ENCODE results near the gene GSC. TPM values are rescaled to one million over a fixed set of nuclear protein-coding genes. Genes with fewer than 3 reads are reported as not detected.

GSC gene
- total RNA-seq, 1 donor from 2014 or later = 1.7 TPM

GRCh38 chr14:94780536-94781399 is 10.9 kb upstream of the GSC start:
- peaks cover under 1% of the 10 kb centered on the region for H3K27me3 ChIP-seq

GRCh38 chr14:94779713-94780112 is 9.8 kb upstream of the GSC start:
- H3K27ac ChIP-seq = no peak overlapping the region
- no peaks in the 10 kb centered on the region for H3K4me1 ChIP-seq
- no peak overlapping the region for H3K4me3 ChIP-seq
- peaks cover 10% of the 10 kb centered on the region for H3K27me3 ChIP-seq
- TF ChIP-seq POLR2A (IDR thresholded peaks at IDR 0.05) (no peak), CTCF (IDR thresholded peaks at IDR 0.05) (no peak), POLR2AphosphoS5 (IDR thresholded peaks at IDR 0.05; ENCODE audit: insufficient read depth in 1 of 2, low read depth in 1 of 2) (no peak)
- intact Hi-C loops (cut with DNase I) = no loop called here
- no peak for DNase-seq (ENCODE audit: extremely low spot score in 2 of 2)
- no peaks in the 10 kb centered on the region for H3K9me3 ChIP-seq
- H3K36me3 ChIP-seq = no peaks in the 10 kb centered on the region

More at GRCh38 chr14:94780536-94781399, 10.9 kb upstream of the GSC start:
- no peaks in the 10 kb centered on the region for H3K36me3 ChIP-seq
- intact Hi-C loops (cut with DNase I) = no loop called here
- no peaks in the 10 kb centered on the region for H3K4me1 ChIP-seq
- DNase-seq (ENCODE audit: extremely low spot score in 2 of 2) = no peak
- H3K9me3 ChIP-seq = no peaks in the 10 kb centered on the region
- TF ChIP-seq CTCF (IDR thresholded peaks at IDR 0.05) (no peak), POLR2AphosphoS5 (IDR thresholded peaks at IDR 0.05; ENCODE audit: insufficient read depth in 1 of 2, low read depth in 1 of 2) (no peak), POLR2A (IDR thresholded peaks at IDR 0.05) (no peak)
- no peak overlapping the region for H3K4me3 ChIP-seq
- no peak overlapping the region for H3K27ac ChIP-seq

- Histone ChIP-seq H3K4me1 (no peaks in the 10 kb centered on the region), H3K27ac (no peak overlapping the region), H3K9me3 (no peaks in the 10 kb centered on the region), H3K36me3 (no peaks in the 10 kb centered on the region), H3K27me3 (peaks cover 41% of the 10 kb centered on the region), H3K4me3 (no peak overlapping the region)
- intact Hi-C loops (cut with DNase I) = no loop called here
- TF ChIP-seq CTCF (IDR thresholded peaks at IDR 0.05) = no peak
- TF ChIP-seq POLR2A (IDR thresholded peaks at IDR 0.05) = no peak
- no peak for TF ChIP-seq POLR2AphosphoS5 (IDR thresholded peaks at IDR 0.05; ENCODE audit: insufficient read depth in 1 of 2, low read depth in 1 of 2)
- DNase-seq (ENCODE audit: extremely low spot score in 2 of 2) = no peak
Observed at GRCh38 chr14:94775871-94776210, 5.9 kb upstream of the GSC start.

- no peak overlapping the region for H3K27ac ChIP-seq
- intact Hi-C loops (cut with DNase I) = no loop called here
- peaks cover 41% of the 10 kb centered on the region for H3K27me3 ChIP-seq
- no peaks in the 10 kb centered on the region for H3K36me3 ChIP-seq
- H3K4me1 ChIP-seq = peaks cover 3% of the 10 kb centered on the region
- no peak overlapping the region for H3K4me3 ChIP-seq
- H3K9me3 ChIP-seq = no peaks in the 10 kb centered on the region
- no peak for DNase-seq (ENCODE audit: extremely low spot score in 2 of 2)
- TF ChIP-seq POLR2AphosphoS5 (IDR thresholded peaks at IDR 0.05; ENCODE audit: insufficient read depth in 1 of 2, low read depth in 1 of 2) (no peak), CTCF (IDR thresholded peaks at IDR 0.05) (no peak), POLR2A (IDR thresholded peaks at IDR 0.05) (no peak)
Observed at GRCh38 chr14:94775091-94775870, 5.4 kb upstream of the GSC start.

Measured in vagina (tissue), 2 donors.